AG09309 (cell line): Measurements from ENCODE around the gene DDX21.

Experiments
- DNase-seq: peaks from one replicate; pipeline ENCODE4 v3.0.0-alpha.2; 2010; ENCODE audit warnings: low read depth
- H3K4me3 ChIP-seq: 2 replicates; pipeline ENCODE4 v1.5.1; 2011; ENCODE audit warnings: mild to moderate bottlenecking, low read depth, low read length, moderate library complexity; ENCODE audit not compliant: control insufficient read depth
- TF ChIP-seq, protein P1 (sequence below): IDR thresholded peaks from 2 replicates; pipeline ENCODE4 v1.5.1; 2011; ENCODE audit warnings: mild to moderate bottlenecking, low read depth, low read length, inconsistent platforms; ENCODE audit not compliant: insufficient read depth, control insufficient read depth; ENCODE audit errors: missing control alignments

DDX21 gene

GRCh38 chr10:69022611-69023010 is 66.6 kb downstream of the DDX21 start:
- H3K4me3 ChIP-seq = no peak overlapping the region
- no peak for DNase-seq
- TF ChIP-seq, protein P1, sequence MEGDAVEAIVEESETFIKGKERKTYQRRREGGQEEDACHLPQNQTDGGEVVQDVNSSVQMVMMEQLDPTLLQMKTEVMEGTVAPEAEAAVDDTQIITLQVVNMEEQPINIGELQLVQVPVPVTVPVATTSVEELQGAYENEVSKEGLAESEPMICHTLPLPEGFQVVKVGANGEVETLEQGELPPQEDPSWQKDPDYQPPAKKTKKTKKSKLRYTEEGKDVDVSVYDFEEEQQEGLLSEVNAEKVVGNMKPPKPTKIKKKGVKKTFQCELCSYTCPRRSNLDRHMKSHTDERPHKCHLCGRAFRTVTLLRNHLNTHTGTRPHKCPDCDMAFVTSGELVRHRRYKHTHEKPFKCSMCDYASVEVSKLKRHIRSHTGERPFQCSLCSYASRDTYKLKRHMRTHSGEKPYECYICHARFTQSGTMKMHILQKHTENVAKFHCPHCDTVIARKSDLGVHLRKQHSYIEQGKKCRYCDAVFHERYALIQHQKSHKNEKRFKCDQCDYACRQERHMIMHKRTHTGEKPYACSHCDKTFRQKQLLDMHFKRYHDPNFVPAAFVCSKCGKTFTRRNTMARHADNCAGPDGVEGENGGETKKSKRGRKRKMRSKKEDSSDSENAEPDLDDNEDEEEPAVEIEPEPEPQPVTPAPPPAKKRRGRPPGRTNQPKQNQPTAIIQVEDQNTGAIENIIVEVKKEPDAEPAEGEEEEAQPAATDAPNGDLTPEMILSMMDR = no peak

DNA sequence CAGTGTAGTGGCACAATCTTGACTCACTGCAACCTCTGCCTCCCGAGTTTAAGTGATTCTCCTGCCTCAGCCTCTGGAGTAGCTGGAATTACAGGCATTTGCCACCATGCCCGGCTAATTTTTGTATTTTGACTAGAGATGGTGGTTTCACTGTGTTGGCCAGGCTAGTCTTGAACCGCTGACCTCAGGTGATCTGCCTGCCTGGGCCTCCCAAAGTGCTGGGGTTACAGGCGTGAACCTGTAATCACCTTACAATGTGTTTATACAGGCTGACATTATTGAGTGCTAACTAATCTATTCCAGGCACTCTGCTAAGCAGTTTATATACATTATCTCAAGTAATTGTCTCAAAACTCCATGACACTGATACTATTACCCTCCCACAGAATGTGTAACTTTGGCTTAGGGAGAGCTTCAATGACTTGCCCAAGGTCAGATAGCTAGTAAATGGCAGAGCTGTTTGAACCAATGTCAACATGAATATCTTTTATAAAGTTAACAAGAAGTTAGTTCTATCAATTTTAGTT is 69.5 kb downstream of the DDX21 start:
- TF ChIP-seq, protein P1 = no peak
- no peak overlapping the region for H3K4me3 ChIP-seq
- DNase-seq = no peak

- no peak for DNase-seq
- TF ChIP-seq, protein P1 = no peak
- no peak overlapping the region for H3K4me3 ChIP-seq
Observed at GRCh38 chr10:69033256-69033655, 77.3 kb downstream of the DDX21 start.
